ENCODE data around the gene MICU1. TPM values are rescaled to one million over a fixed set of nuclear protein-coding genes. Genes with fewer than 3 reads are reported as not detected.

Gene MICU1
- total RNA-seq, 4 donors from 2014 or later: 14.6 to 22.2 (median 20.1) TPM

GRCh38 chr10:72540193-72540807, 85.6 kb downstream of the MICU1 start:
- intact Hi-C loops (cut with DNase I): no loop called here
- TF ChIP-seq, protein P1, sequence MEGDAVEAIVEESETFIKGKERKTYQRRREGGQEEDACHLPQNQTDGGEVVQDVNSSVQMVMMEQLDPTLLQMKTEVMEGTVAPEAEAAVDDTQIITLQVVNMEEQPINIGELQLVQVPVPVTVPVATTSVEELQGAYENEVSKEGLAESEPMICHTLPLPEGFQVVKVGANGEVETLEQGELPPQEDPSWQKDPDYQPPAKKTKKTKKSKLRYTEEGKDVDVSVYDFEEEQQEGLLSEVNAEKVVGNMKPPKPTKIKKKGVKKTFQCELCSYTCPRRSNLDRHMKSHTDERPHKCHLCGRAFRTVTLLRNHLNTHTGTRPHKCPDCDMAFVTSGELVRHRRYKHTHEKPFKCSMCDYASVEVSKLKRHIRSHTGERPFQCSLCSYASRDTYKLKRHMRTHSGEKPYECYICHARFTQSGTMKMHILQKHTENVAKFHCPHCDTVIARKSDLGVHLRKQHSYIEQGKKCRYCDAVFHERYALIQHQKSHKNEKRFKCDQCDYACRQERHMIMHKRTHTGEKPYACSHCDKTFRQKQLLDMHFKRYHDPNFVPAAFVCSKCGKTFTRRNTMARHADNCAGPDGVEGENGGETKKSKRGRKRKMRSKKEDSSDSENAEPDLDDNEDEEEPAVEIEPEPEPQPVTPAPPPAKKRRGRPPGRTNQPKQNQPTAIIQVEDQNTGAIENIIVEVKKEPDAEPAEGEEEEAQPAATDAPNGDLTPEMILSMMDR (IDR thresholded peaks at IDR 0.05): no peak
- no peak for TF ChIP-seq POLR2A (IDR thresholded peaks at IDR 0.05)
- Histone ChIP-seq H3K27me3 (no peaks in the 10 kb centered on the region), H3K36me3 (peaks cover 0 to 42% (median 8%) of the 10 kb centered on the region in 3 donors), H3K9me3 (peaks cover 0 to 17% (median 0%) of the 10 kb centered on the region in 3 donors), H3K4me3 (no peak overlapping the region), H3K4me1 (no peaks in the 10 kb centered on the region), H3K27ac (no peak overlapping the region)
- WGBS, 2 donors: 92 to 93% methylated on average over 2 of the region's 2 CpGs
- DNase-seq: no peak

GRCh38 chr10:72539137-72539536, 86.7 kb downstream of the MICU1 start:
- WGBS, 2 donors: 90 to 100% methylated on average over 1 of the region's 1 CpG

GRCh38 chr10:72525689-72526088, 100.2 kb downstream of the MICU1 start:
- Histone ChIP-seq H3K27me3 (no peaks in the 10 kb centered on the region), H3K27ac (no peak overlapping the region), H3K36me3 (no peaks in the 10 kb centered on the region), H3K4me1 (no peaks in the 10 kb centered on the region), H3K9me3 (no peaks in the 10 kb centered on the region), H3K4me3 (no peak overlapping the region)
- TF ChIP-seq, protein P1 (IDR thresholded peaks at IDR 0.05): no peak
- TF ChIP-seq POLR2A (IDR thresholded peaks at IDR 0.05): no peak
- intact Hi-C loops (cut with DNase I): no loop called here
- DNase-seq: no peak

More at GRCh38 chr10:72539137-72539536, 86.7 kb downstream of the MICU1 start:
- Histone ChIP-seq H3K4me3 (no peak overlapping the region), H3K9me3 (peaks cover 0 to 17% (median 0%) of the 10 kb centered on the region in 3 donors), H3K27ac (no peak overlapping the region), H3K36me3 (peaks cover 0 to 38% (median 8%) of the 10 kb centered on the region in 3 donors), H3K27me3 (no peaks in the 10 kb centered on the region), H3K4me1 (no peaks in the 10 kb centered on the region)
- intact Hi-C loops (cut with DNase I): no loop called here
- no peak for TF ChIP-seq POLR2A (IDR thresholded peaks at IDR 0.05)
- TF ChIP-seq, protein P1 (IDR thresholded peaks at IDR 0.05): no peak
- DNase-seq: no peak

DNA sequence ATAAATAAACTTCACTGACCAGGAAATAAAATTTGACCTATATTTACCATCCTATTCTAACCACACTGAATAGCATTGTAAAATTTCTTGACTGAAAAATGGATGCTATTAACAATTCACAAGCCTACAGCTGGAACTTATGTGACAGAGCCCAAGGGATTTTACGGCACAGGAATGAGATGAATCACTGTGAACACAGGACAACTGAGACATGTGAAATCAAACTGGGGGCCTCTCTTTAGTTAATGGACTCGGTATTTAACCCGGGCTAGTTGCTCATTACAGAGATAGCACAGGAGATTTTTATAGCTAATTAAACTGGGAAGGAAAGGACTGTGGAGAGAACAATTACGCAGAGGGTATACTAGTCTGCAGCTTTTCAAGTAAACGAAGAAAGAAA, 100.6 kb downstream of the MICU1 start:
- TF ChIP-seq, protein P1 (IDR thresholded peaks at IDR 0.05): no peak
- TF ChIP-seq POLR2A (IDR thresholded peaks at IDR 0.05): no peak
- H3K27ac ChIP-seq: no peak overlapping the region
- no peaks in the 10 kb centered on the region for H3K27me3 ChIP-seq
- DNase-seq: no peak
- WGBS, 2 donors: 67 to 73% methylated on average over 5 of the region's 5 CpGs
- intact Hi-C loops (cut with DNase I): no loop called here
- no peak overlapping the region for H3K4me3 ChIP-seq
- no peaks in the 10 kb centered on the region for H3K9me3 ChIP-seq
- H3K36me3 ChIP-seq: no peaks in the 10 kb centered on the region
- no peaks in the 10 kb centered on the region for H3K4me1 ChIP-seq

- no peaks in the 10 kb centered on the region for H3K9me3 ChIP-seq
- TF ChIP-seq, protein P1 (IDR thresholded peaks at IDR 0.05): no peak
- TF ChIP-seq POLR2A (IDR thresholded peaks at IDR 0.05): no peak
- no peak overlapping the region for H3K27ac ChIP-seq
- WGBS, 2 donors: 70 to 79% methylated on average over 2 of the region's 2 CpGs
- H3K4me1 ChIP-seq: no peaks in the 10 kb centered on the region
- no peak overlapping the region for H3K4me3 ChIP-seq
- intact Hi-C loops (cut with DNase I): no loop called here
- no peaks in the 10 kb centered on the region for H3K27me3 ChIP-seq
- no peak for DNase-seq
- H3K36me3 ChIP-seq: no peaks in the 10 kb centered on the region
Observed at GRCh38 chr10:72524489-72524888, 101.4 kb downstream of the MICU1 start.
